ENCODE results near the gene SELPLG.
"Not testable (repeated sequence)": the region's sequence is repeated elsewhere in the genome, so short reads cannot be mapped to it uniquely, and the experiment has no call there.

Gene SELPLG

DNA sequence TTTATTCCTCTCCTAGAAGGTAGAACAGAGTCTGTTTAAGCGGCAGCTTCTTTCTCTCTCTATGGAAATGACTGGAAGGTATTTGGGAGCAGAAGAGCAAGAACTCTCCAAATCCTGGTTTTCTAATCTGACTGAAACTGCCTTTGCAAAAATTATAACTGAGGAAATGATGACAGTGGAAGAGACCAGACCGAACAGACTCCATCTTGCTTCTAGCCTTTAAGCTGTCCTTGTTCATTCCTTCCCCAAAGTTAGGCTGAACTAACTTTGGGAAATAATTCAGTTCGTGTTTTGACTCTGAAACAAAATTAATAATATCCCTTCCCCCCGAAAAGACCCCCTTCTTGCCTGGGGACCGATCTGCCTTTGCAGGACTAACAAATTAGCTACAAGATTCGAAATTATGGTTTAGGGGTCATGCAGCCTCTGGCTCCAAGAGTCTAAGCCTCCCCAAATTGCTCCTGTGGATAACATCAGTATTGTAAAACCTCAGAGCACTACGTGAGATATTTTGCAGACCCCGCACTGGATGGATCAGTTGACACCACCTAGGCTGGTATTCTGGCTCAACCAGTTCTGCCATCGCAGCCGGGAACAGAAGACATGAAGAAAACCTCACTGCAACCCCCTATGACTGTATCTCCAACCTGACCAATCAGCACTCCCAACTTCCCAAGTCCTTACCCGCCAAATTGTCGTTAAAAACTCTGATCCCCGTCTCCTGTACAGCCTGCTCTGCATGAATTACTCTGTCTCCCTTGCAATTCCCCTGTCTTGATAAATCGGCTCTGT lies 14.1 kb downstream of the SELPLG start:
- H3F3A ChIP-seq (ENCODE audit: insufficient read depth, low read length), result peaks cover 61% of the 10 kb centered on the region
- DNase-seq, result no peak
- TF ChIP-seq, protein P1, sequence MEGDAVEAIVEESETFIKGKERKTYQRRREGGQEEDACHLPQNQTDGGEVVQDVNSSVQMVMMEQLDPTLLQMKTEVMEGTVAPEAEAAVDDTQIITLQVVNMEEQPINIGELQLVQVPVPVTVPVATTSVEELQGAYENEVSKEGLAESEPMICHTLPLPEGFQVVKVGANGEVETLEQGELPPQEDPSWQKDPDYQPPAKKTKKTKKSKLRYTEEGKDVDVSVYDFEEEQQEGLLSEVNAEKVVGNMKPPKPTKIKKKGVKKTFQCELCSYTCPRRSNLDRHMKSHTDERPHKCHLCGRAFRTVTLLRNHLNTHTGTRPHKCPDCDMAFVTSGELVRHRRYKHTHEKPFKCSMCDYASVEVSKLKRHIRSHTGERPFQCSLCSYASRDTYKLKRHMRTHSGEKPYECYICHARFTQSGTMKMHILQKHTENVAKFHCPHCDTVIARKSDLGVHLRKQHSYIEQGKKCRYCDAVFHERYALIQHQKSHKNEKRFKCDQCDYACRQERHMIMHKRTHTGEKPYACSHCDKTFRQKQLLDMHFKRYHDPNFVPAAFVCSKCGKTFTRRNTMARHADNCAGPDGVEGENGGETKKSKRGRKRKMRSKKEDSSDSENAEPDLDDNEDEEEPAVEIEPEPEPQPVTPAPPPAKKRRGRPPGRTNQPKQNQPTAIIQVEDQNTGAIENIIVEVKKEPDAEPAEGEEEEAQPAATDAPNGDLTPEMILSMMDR (IDR thresholded peaks at IDR 0.05; ENCODE audit: low read length), result no peak
- no peaks in the 10 kb centered on the region for H3K27me3 ChIP-seq (replicated peaks; ENCODE audit: insufficient read depth, low read length)
- no peak overlapping the region for H2AFZ ChIP-seq (ENCODE audit: low read length)
- H3K9me2 ChIP-seq (replicated peaks; ENCODE audit: insufficient read depth, low read length), result no peaks in the 10 kb centered on the region
- no peaks in the 10 kb centered on the region for H3K9me3 ChIP-seq (replicated peaks; ENCODE audit: insufficient read depth, low read length)
- H3K27ac ChIP-seq (ENCODE audit: low read length), result peak overlapping the region; percentile 89; the same call in 1 of the 2 replicates
- H3K4me3 ChIP-seq (ENCODE audit: low read length), result no peak overlapping the region
- H3K36me3 ChIP-seq (replicated peaks; ENCODE audit: insufficient read depth, low read length), result peaks cover 10% of the 10 kb centered on the region; the same call in 1 of the 2 replicates
- peaks cover 4% of the 10 kb centered on the region; the same call in 1 of the 2 replicates for H4K20me1 ChIP-seq (ENCODE audit: insufficient read depth, low read length)
- peaks cover 59% of the 10 kb centered on the region for H3K4me1 ChIP-seq (ENCODE audit: low read length)
- H3K9ac ChIP-seq (ENCODE audit: low read length), result no peak overlapping the region
- no peak overlapping the region for H3K4me2 ChIP-seq (ENCODE audit: low read depth, low read length)
- peaks cover 59% of the 10 kb centered on the region for H3K79me2 ChIP-seq (ENCODE audit: low read length)

DNA sequence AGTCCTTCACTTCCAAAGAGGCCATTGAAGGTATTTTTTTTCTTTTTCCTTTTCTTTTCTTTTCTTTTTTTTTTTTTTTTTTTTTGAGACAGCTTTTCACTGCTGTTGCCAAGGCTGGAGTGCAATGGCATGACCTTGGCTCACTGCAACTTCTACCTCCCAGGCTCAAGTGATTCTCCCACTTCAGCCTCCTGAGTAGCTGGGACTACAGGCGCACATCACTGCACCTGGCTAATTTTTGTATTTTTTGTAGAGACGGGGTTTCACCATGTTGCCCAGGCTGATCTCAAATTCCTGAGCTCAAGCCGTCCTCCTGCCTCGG lies 14.8 kb downstream of the SELPLG start:
- peaks cover 59% of the 10 kb centered on the region for H3K4me1 ChIP-seq (ENCODE audit: low read length)
- not testable (repeated sequence) for H2AFZ ChIP-seq (ENCODE audit: low read length)

DNA sequence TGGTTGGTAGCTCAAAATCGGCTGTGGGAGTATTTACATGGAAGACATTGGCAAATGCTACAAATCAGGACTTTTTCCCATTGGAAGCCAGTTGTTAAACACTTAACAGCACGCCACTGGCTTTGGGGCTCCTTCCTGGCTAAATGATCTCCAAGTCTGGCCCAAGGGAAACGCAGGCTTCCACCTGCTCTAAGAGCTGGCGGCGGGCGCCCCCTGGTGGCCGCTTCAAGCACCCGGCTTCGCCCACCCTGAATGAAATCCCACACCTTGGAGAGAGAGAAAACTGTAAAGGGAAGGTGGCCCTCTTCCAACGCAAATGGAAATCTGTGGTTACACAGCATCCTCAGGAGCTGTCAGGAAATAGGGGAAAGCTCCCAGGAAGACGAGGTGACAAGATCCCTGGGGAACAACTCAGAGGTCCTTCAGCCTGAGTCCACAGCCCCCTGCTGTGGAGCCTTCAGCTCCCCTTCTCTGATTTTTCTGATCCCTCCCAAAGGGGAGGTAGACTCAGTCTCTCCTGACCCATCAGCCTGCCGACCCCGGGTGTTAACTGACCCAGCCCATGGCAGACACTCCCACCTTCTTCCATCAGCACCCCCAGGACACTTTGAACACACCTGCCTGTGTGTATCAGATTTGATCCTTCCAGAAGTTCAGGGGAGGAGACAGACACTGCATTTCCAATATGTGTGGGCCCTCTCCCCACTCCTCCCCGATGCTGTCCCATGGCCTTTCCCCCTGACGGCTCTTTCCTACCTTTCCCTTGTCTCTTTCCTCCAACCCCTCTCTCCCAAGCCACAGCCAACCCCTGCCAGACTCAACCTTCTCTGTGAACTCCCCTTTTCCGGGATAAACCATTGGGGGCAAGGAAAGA lies 15.4 kb downstream of the SELPLG start:
- no peaks in the 10 kb centered on the region for H3K27me3 ChIP-seq (replicated peaks; ENCODE audit: insufficient read depth, low read length)
- peak; percentile 83 for DNase-seq
- TF ChIP-seq, protein P1 (IDR thresholded peaks at IDR 0.05; ENCODE audit: low read length), result peak; percentile 97
- no peak for TF ChIP-seq EZH2phosphoT487 (IDR thresholded peaks at IDR 0.05; ENCODE audit: low read length)
- H3K4me1 ChIP-seq (ENCODE audit: low read length), result peaks cover 59% of the 10 kb centered on the region
- peaks cover 47% of the 10 kb centered on the region for H3K79me2 ChIP-seq (ENCODE audit: low read length)
- peaks cover 61% of the 10 kb centered on the region for H3F3A ChIP-seq (ENCODE audit: insufficient read depth, low read length)
- peak overlapping the region; percentile 82; the same call in 1 of the 2 replicates for H3K4me2 ChIP-seq (ENCODE audit: low read depth, low read length)
- peak overlapping the region; percentile 75 for H3K9ac ChIP-seq (ENCODE audit: low read length)
- peaks cover 10% of the 10 kb centered on the region; the same call in 1 of the 2 replicates for H3K36me3 ChIP-seq (replicated peaks; ENCODE audit: insufficient read depth, low read length)
- no peaks in the 10 kb centered on the region for H3K9me2 ChIP-seq (replicated peaks; ENCODE audit: insufficient read depth, low read length)
- H2AFZ ChIP-seq (ENCODE audit: low read length), result no peak overlapping the region
- no peaks in the 10 kb centered on the region for H3K9me3 ChIP-seq (replicated peaks; ENCODE audit: insufficient read depth, low read length)
- H3K27ac ChIP-seq (ENCODE audit: low read length), result peak overlapping the region; percentile 89
- peaks cover 4% of the 10 kb centered on the region; the same call in 1 of the 2 replicates for H4K20me1 ChIP-seq (ENCODE audit: insufficient read depth, low read length)
- H3K4me3 ChIP-seq (ENCODE audit: low read length), result no peak overlapping the region

More for the DNA sequence above, 14.8 kb downstream of the SELPLG start:
- peak overlapping the region; percentile 89 for H3K27ac ChIP-seq (ENCODE audit: low read length)
- H3K4me3 ChIP-seq (ENCODE audit: low read length); H3K9me2 ChIP-seq (replicated peaks; ENCODE audit: insufficient read depth, low read length); H4K20me1 ChIP-seq (ENCODE audit: insufficient read depth, low read length); H3K4me2 ChIP-seq (ENCODE audit: low read depth, low read length); DNase-seq; H3K27me3 ChIP-seq (replicated peaks; ENCODE audit: insufficient read depth, low read length); H3K9me3 ChIP-seq (replicated peaks; ENCODE audit: insufficient read depth, low read length): not testable (repeated sequence)
- H3K36me3 ChIP-seq (replicated peaks; ENCODE audit: insufficient read depth, low read length), result peaks cover 10% of the 10 kb centered on the region; the same call in 1 of the 2 replicates
- peaks cover 61% of the 10 kb centered on the region for H3F3A ChIP-seq (ENCODE audit: insufficient read depth, low read length)
- peaks cover 53% of the 10 kb centered on the region for H3K79me2 ChIP-seq (ENCODE audit: low read length)
- H3K9ac ChIP-seq (ENCODE audit: low read length), result peak overlapping the region; percentile 75; the same call in 1 of the 2 replicates
